Stimulated activated CD4-positive, alpha-beta T cell treated with anti-CD3 and anti-CD28 coated beads, TNF-alpha, amount 100 ng/mL, for 24 hours (primary cell): ENCODE results near the gene ABLIM3.

Experiments used
- DNase-seq, 3 experiments: peaks; one replicate each; pipeline ENCODE4 v3.0.0-alpha.2; 2020; ENCODE audit warnings: low read depth in 3 of 3

The ABLIM3 gene

GRCh38 chr5:149282027-149282965 lies 141.0 kb downstream of the ABLIM3 start:
- DNase-seq = no peak

GRCh38 chr5:149282966-149283332 lies 141.7 kb downstream of the ABLIM3 start:
- DNase-seq = no peak

- no peak for DNase-seq
These were observed 142.6 kb downstream of the ABLIM3 start for GRCh38 chr5:149283626-149284480.

GRCh38 chr5:149284501-149284900 lies 143.2 kb downstream of the ABLIM3 start:
- no peak for DNase-seq

GRCh38 chr5:149285153-149285552 lies 143.9 kb downstream of the ABLIM3 start:
- no peak for DNase-seq

GRCh38 chr5:149288436-149288835 lies 147.1 kb downstream of the ABLIM3 start:
- no peak for DNase-seq

- DNase-seq = no peak
These were observed 148.0 kb downstream of the ABLIM3 start for GRCh38 chr5:149289301-149289700.

GRCh38 chr5:149294872-149295829 lies 153.9 kb downstream of the ABLIM3 start:
- DNase-seq = no peak

- DNase-seq = no peak
These were observed 156.2 kb downstream of the ABLIM3 start for GRCh38 chr5:149297340-149298025.

- DNase-seq = no peak
These were observed 156.9 kb downstream of the ABLIM3 start for GRCh38 chr5:149298163-149298562.

- DNase-seq = no peak
These were observed 157.6 kb downstream of the ABLIM3 start for GRCh38 chr5:149298842-149299404.

- DNase-seq = no peak
These were observed 158.3 kb downstream of the ABLIM3 start for GRCh38 chr5:149299451-149300054.

GRCh38 chr5:149300441-149300840 lies 159.1 kb downstream of the ABLIM3 start:
- DNase-seq = no peak

- DNase-seq = no peak
These were observed 159.9 kb downstream of the ABLIM3 start for GRCh38 chr5:149301049-149301743.

- DNase-seq = no peak
These were observed 160.6 kb downstream of the ABLIM3 start for GRCh38 chr5:149301744-149302380.

- DNase-seq = no peak
These were observed 161.3 kb downstream of the ABLIM3 start for GRCh38 chr5:149302641-149303040.

- no peak for DNase-seq
These were observed 161.9 kb downstream of the ABLIM3 start for GRCh38 chr5:149303210-149303609.

- no peak for DNase-seq
These were observed 163.1 kb downstream of the ABLIM3 start for GRCh38 chr5:149304195-149305078.
